ENCODE results near the gene DCAF5.

Gene DCAF5

DNA sequence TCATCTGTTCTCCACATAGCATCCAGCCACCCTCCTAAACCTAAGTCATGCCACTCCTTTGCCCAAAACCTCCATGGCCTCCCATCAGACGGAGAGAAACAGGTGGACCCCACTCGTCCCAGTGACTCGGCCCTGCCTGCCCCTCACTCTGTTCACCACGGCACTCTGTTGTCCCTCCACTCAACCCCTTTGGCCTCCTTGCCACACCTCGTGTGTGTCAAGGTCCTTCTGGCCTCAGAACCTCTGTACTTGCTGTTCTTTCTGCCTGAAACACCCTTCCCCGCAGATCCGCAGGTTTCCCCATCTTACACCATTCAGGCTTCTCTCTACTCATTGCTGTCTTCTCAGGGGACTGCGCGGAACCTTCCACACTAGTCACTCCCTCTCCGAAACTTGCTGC lies 149.3 kb downstream of the DCAF5 start:
- no peak for DNase-seq (ENCODE audit: low spot score)

DNA sequence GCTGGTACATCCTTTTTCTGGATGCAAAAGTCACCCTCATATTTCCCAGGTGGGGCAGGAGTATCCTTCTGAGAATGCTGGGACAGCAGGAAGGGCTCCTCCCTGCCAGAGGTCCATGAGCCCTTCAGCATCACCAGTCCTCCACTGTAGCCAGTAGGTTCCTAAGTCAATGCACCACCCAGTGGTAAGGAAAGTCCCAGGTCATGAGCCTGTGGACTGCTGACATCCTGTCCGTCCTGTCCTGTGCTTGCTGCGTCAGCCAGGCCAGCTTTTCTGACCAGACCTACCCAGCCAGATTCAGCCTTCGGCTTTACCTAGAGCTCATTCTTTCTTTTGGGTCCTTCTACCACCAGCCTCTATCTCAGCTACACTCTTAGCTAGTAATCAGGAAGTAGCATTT lies 150.8 kb downstream of the DCAF5 start:
- DNase-seq (ENCODE audit: low spot score) = peak; percentile 34

DNA sequence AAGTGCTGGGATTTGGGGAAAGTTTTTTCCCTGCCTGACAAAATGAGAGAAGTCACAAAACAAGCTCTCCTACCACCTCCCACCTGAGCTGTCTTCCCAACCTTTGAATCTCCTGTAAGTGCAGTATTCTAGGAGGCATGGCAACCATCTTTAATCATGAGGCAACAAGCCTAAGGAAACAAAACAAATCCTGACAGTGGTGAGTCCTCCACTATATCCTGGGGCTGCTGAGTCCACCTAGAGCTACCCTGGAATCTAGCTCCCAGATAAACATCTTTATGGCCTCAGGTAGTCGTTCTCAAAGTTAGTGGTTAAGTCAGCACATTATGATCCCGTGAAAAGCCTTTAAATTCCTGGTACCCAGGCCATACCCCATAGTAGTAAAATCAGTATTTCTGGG lies 151.5 kb downstream of the DCAF5 start:
- no peak for DNase-seq (ENCODE audit: low spot score)
